NT2/D1 (cell line): ENCODE data around the gene KIF1B.

Experiments used
- SUZ12 ChIP-seq: IDR thresholded peaks from 2 replicates; pipeline ENCODE4 v1.6.1; 2011; ENCODE audit not compliant: insufficient read length, insufficient read depth; ENCODE audit errors: extremely low read depth
- YY1 ChIP-seq: IDR thresholded peaks from 2 replicates; pipeline ENCODE4 v1.6.1; 2011; ENCODE audit not compliant: insufficient read length, insufficient read depth
- ZNF274 ChIP-seq: IDR thresholded peaks from 2 replicates; pipeline ENCODE4 v1.6.1; 2011; ENCODE audit warnings: mild to moderate bottlenecking, low read depth, low read length

- TF ChIP-seq ZNF274: no peak
- TF ChIP-seq SUZ12: no peak
- TF ChIP-seq YY1: peak; percentile 17
These were observed 188.5 kb downstream of the KIF1B start, which contains the start of gene PGD for GRCh38 chr1:10398734-10399443.
